ENCODE results near the gene OR2T35.
"Not testable (repeated sequence)": the region's sequence is repeated elsewhere in the genome, so short reads cannot be mapped to it uniquely, and the experiment has no call there.

The OR2T35 gene

DNA sequence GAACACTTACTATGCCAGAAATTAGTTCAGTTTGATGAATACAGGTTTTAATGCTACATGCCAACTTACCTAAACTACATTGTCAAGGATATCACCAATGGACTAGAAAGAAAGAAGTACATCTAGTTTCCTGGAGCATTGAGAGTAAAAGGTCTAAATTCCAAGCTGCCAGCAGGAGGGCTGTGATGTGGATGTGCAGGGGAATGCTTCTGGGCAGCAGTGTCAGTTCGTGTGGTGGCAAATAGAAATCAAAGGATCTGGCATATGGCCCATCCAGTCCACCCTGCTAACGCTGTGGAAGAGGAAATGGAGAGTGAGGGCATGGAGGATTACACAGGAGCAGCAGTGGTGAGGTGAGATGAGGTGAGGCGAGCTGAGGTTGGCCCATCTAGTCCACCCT lies at the start of gene OR2T35:
TSS of gene OR2T35 (minus strand) at position 101 of the 400 bp plus-strand sequence. CDS start 6,020 bp downstream, outside the sequence.
- FAIRE-seq; DNase-seq (ENCODE audit: insufficient read length, low spot score): not testable (repeated sequence)

DNA sequence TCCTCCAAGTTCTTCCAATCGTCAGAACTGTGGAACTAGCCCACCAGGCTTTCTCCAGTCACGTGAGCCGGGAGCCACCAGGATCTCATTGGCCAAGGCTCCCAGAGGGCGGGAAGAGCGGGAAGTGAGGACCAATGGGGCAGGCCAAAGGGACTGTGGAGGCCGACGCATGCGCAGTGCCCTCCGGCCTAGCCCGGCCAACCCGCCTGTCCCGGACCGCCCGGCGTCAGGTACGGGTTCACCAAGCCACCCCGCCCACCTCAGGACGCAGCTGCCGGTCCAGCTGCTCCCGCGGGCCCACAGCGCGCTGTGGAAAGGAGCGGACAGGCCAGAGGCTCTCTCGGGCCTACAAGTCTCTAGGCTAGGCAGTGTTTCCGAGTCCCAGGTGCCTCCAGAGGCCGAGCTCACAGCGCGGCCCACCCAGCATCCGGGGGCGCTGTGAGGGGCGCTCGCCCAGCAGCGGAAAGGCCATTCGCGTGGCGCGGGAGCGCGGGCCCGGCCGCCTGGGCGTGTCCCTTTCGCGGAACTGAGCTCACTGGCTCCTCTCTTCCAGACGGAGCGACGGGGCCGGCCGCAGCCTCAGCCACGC lies 46.6 kb upstream of the OR2T35 start:
- FAIRE-seq (no peak), DNase-seq (ENCODE audit: insufficient read length, low spot score) (no peak)

- FAIRE-seq (no peak), DNase-seq (ENCODE audit: insufficient read length, low spot score) (no peak)
Measured at GRCh38 chr1:248688527-248689298, 43.6 kb upstream of the OR2T35 start.

GRCh38 chr1:248686815-248687214 lies 41.7 kb upstream of the OR2T35 start:
- FAIRE-seq (no peak), DNase-seq (ENCODE audit: insufficient read length, low spot score) (no peak)

- no peak for FAIRE-seq
Measured at GRCh38 chr1:248681651-248682050, 36.6 kb upstream of the OR2T35 start.

DNA sequence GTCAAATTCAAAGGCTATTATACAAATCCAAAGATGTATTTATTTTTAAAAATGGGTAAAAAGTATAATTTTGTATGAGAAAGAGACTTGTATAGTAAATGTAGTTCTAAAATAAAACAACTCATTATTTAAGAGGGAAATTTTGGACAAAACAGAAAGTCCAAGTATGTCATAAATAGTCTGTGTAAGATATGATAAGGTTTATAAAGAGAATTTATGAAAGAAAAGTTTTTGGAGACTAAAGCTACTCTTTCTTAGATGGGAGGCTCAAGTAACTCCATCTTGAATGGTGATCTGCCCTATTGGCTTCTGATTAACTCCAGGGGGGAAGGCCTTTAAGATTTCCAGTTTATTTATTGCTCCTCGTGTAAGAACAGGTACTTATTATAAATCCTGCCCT lies 24.9 kb upstream of the OR2T35 start:
- FAIRE-seq (no peak), DNase-seq (ENCODE audit: insufficient read length, low spot score) (no peak)

More at GRCh38 chr1:248681651-248682050, 36.6 kb upstream of the OR2T35 start:
- DNase-seq (ENCODE audit: insufficient read length, low spot score) = no peak

DNA sequence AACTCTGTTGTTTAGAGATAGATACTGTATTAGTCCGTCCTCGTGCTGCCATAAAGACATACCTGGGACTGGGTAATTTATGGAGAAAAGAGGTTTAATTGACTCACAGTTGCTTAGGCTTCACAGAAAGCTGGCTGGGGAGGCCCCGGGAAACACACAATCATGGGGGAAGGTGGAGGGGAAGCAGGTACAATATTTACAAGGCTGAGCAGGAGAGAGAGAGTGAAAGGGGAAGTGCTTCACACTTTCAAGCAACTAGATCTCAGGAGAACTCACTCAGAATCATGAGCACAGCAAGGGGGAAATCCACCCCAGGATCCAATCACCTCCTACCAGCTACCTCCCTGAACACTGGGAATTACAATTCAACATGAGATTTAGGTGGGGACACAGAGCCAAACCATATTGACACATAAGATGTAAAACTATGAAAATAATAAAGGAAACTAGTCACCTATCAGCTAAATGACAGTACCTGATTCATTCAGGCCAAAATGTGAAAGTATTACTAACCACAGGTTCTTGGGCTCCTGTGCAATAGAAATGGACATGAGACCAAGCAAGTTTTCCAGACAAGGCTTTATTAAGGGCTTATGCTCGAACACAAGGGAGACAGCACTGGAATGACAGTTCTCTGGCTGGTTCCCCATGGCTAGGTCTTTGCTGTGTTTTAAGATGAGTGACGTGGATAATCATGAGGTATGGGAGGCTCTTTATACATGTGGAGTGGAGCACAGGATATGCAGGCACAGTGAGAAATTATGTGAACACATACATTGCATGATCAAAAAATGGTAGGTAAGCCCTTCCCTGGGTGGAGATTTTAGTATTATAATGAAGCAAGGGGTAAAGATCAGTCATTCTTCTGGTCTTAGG lies 18.6 kb upstream of the OR2T35 start:
- peak; percentile 44 for FAIRE-seq
- not testable (repeated sequence) for DNase-seq (ENCODE audit: insufficient read length, low spot score)

GRCh38 chr1:248656797-248657196 lies 11.7 kb upstream of the OR2T35 start:
- not testable (repeated sequence) for DNase-seq (ENCODE audit: insufficient read length, low spot score); FAIRE-seq

DNA sequence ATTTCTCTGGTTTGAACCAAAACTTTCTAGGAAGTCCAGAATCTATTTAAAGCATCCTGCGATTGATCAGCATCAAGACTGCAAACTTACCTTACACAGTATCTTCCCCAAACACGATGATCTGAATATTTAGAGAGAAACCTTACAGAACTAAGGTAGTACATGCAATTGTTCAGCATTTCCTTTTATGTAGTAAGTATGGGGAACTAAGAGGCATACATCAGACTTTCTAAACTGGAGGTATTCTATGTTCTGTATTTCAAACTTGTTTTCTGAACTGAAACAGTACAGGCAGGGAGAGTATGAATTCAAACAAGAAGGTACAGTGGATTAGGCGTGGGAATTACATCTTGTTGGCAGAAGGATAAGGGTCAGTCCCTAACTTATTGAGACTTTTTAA lies 10.3 kb upstream of the OR2T35 start, which contains the start of gene OR2T27:
TSS of gene OR2T27 (minus strand) at position 175 of the 400 bp plus-strand sequence. CDS start 4,644 bp downstream, outside the sequence.
- DNase-seq (ENCODE audit: insufficient read length, low spot score); FAIRE-seq: not testable (repeated sequence)

DNA sequence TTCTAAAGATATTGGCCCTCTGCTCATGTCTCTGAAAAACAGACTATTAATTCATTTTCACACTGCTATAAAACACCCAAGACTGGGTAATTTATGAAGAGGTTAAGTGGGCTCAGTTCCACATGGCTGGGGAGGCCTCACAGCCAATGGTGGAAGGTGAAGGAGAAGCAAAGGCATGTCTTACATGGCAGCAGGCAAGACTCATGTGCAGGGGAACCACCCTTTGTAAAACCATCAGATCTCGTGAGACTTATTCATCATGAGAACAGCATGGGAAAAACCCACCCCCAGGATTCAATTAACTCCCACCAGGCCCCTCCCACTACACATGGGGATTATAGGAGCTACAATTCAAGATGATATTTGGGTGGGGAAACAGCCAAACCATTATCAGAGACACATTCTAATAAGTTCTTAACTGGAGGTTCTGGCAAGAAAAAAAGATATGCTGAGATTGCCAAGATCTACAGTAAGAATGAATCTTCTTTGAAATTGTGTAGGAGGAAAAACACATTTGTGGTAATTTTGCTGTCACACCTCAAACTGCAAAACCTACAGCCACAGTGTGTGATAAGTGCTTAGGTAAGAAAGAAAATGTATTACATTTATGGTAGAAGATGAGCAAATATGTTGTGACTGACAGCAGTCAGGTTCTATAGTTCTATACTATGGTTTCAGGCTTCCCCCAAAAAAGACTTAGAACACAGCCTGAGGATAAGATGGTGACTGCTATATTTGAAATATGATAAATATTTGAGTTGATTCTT lies 3.9 kb upstream of the OR2T35 start:
- peak; percentile 88 for FAIRE-seq
- not testable (repeated sequence) for DNase-seq (ENCODE audit: insufficient read length, low spot score)

DNA sequence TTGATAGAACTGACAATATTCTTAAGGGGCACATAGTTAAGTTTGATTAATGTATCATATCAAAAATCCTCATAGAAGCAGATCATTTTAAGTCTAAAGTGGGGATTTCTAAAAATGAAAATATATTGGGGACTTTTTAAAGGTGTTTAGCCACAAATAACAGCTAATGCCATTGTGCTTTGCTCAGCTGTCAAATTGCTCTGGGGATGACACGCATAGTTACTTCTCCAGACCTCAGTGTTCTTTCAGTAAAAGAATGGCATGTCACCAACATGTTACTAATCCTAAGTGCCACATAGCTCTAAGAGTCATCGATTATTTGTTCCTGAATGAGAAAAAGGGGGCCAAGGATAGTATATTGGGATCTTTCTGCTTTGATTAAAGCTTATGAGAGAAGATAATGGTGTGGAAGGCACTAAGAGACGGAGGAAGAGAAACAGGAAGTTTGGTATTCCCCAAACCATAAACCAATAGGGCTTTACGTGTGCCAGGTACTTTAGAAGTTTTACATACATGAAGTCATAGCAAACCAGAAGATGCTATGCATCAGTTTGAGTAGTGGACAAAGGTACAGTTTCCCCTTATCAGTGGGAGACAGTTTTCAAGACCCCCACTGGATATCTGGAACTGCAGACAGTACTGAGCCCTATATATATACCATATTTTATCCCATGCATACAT lies 2.0 kb downstream of the OR2T35 start:
- not testable (repeated sequence) for DNase-seq (ENCODE audit: insufficient read length, low spot score)
- peak; percentile 59 for FAIRE-seq

GRCh38 chr1:248641583-248641982 lies 3.5 kb downstream of the OR2T35 start:
- not testable (repeated sequence) for DNase-seq (ENCODE audit: insufficient read length, low spot score); FAIRE-seq

- FAIRE-seq; DNase-seq (ENCODE audit: insufficient read length, low spot score): not testable (repeated sequence)
Measured at GRCh38 chr1:248640906-248641305, 4.2 kb downstream of the OR2T35 start.

GRCh38 chr1:248639652-248640051 lies 5.4 kb downstream of the OR2T35 start:
- peak; percentile 66 for FAIRE-seq

GRCh38 chr1:248636612-248637011 lies 8.5 kb downstream of the OR2T35 start:
- DNase-seq (ENCODE audit: insufficient read length, low spot score); FAIRE-seq: not testable (repeated sequence)

More at GRCh38 chr1:248639652-248640051, 5.4 kb downstream of the OR2T35 start:
- DNase-seq (ENCODE audit: insufficient read length, low spot score) = not testable (repeated sequence)

- DNase-seq (ENCODE audit: insufficient read length, low spot score); FAIRE-seq: not testable (repeated sequence)
Measured at GRCh38 chr1:248634991-248635390, 10.1 kb downstream of the OR2T35 start, which contains the start of gene OR2T11. OR2T11 (minus strand) TSS chr1:248635091; CDS start chr1:248627128, 7,963 bp downstream.

DNA sequence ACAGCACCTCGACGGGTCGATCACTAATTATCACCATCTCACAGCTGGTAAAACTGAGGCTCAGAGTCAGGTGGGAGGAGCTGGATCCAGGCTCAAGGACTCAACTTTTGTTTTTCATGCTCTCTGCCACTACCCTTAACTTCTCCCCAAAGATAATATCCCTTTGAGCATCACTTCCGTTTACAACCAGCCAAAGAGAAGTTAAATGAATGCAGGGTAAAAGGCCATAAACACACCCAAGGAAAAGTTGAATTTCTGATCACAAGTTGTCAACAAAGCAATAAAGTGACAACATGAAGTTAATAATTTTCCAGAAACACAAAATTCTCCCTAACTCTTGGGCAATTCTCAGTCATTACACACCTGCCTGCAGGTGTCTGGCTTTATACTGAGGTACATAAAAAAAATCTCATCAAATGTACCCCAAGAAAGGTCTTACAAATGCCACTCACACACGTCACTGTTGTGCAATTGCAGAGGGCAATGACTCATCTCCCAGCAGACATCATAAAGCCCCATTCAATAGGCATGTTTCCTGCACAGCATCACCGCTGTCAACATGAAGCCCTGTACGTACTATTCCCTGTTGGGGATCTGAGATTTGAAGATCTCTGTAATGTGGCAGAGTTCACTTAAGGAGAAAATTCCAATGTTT lies 13.6 kb downstream of the OR2T35 start:
- DNase-seq (ENCODE audit: insufficient read length, low spot score) (no peak), FAIRE-seq (no peak)

- no peak for FAIRE-seq
- no peak for DNase-seq (ENCODE audit: insufficient read length, low spot score)
Measured at GRCh38 chr1:248630551-248630950, 14.5 kb downstream of the OR2T35 start.

Data from HTR-8/SVneo (cell line).